ENCODE data around the gene SMIM9.

GRCh38 chrX:154785716-154786115 is 48.7 kb downstream of the SMIM9 start:
- TF ChIP-seq CTCF (IDR thresholded peaks at IDR 0.05), result no peak
- TF ChIP-seq POLR2AphosphoS5 (IDR thresholded peaks at IDR 0.05), result no peak
- TF ChIP-seq POLR2A (IDR thresholded peaks at IDR 0.05), result no peak

All from suprapubic skin (tissue), 4 donors.